PC-3 (cell line): ENCODE measurements around the gene TIMP4. TPM values are rescaled to one million over a fixed set of nuclear protein-coding genes. Genes with fewer than 3 reads are reported as not detected.
A peak's percentile ranks its signal among the peaks of the same experiment; 100 is the strongest.

Experiments
- ATAC-seq: fragments of 200-7000 bp; cut with Tn5 transposase; 2 replicates; pipeline ENCODE4 v1.9.1; 2020; ENCODE audit warnings: mild to moderate bottlenecking, moderate library complexity
- BruUV-seq: library from RNA; stranded (reverse); fragments of 400-500 nt; replicated peaks from 2 replicates; lab custom pipeline; 2021; lab: Mats Ljungman, UMichigan
- CTCF ChIA-PET: fragments of 300-600 bp; sonication (Branson Sonifier 250); formaldehyde crosslinking; loops from one replicate; lab custom pipeline; 2022; ENCODE audit warnings: antibody characterized with exemption; lab: Charles Lee
- POLR2A ChIA-PET: fragments of 300-600 bp; sonication (Branson Sonifier 250); formaldehyde crosslinking; loops from one replicate; lab custom pipeline; 2022; ENCODE audit warnings: antibody characterized with exemption; ENCODE audit not compliant: unreplicated experiment; lab: Charles Lee
- DNase-seq: peaks from one replicate; pipeline ENCODE4 v3.0.0-alpha.2; 2015
- H2AFZ ChIP-seq: fragments of 300-600 bp; sonication (generic); 2 replicates; pipeline ENCODE4 v1.6.0; 2016; ENCODE audit warnings: antibody characterized with exemption, low read length
- H3F3A ChIP-seq: fragments of 300-600 bp; sonication (generic); one replicate; pipeline ENCODE4 v1.6.0; 2017; ENCODE audit warnings: antibody characterized with exemption, low read length, control low read depth, mild to moderate bottlenecking; ENCODE audit not compliant: unreplicated experiment
- H3K27ac ChIP-seq: fragments of 300-600 bp; sonication (generic); 2 replicates; pipeline ENCODE4 v1.5.1; 2016; ENCODE audit warnings: mild to moderate bottlenecking, low read length
- H3K27me3 ChIP-seq: fragments of 300-600 bp; sonication (generic); 2 replicates; pipeline ENCODE4 v1.6.1; 2016; ENCODE audit warnings: low read length, mixed read lengths
- H3K36me3 ChIP-seq: fragments of 300-600 bp; sonication (generic); 2 replicates; pipeline ENCODE4 v1.6.1; 2016; ENCODE audit warnings: low read depth, mixed run types, low read length, mixed read lengths
- H3K4me1 ChIP-seq: fragments of 300-600 bp; sonication (generic); 2 replicates; pipeline ENCODE4 v1.5.1; 2016; ENCODE audit warnings: low read length; ENCODE audit not compliant: insufficient read depth
- H3K4me2 ChIP-seq: fragments of 300-600 bp; sonication (generic); 2 replicates; pipeline ENCODE4 v1.6.0; 2016; ENCODE audit warnings: low read length
- H3K4me3 ChIP-seq: fragments of 300-600 bp; sonication (generic); 2 replicates; pipeline ENCODE4 v1.5.1; 2016; ENCODE audit warnings: mild to moderate bottlenecking, low read length, mixed read lengths
- H3K79me2 ChIP-seq: fragments of 300-600 bp; sonication (generic); 2 replicates; pipeline ENCODE4 v1.6.1; 2017; ENCODE audit warnings: low read length, mixed read lengths
- H3K9ac ChIP-seq: fragments of 300-600 bp; sonication (generic); 2 replicates; pipeline ENCODE4 v1.6.0; 2016; ENCODE audit warnings: mild to moderate bottlenecking, low read length
- H3K9me2 ChIP-seq: fragments of 300-600 bp; sonication (generic); replicated peaks from 2 replicates; pipeline ENCODE4 v1.6.1; 2016; ENCODE audit warnings: mixed run types, low read length, mixed read lengths
- H3K9me3 ChIP-seq: fragments of 300-600 bp; sonication (generic); 2 replicates; pipeline ENCODE4 v1.6.1; 2016; ENCODE audit warnings: low read length, mixed read lengths
- H4K20me1 ChIP-seq: fragments of 300-600 bp; sonication (generic); 2 replicates; pipeline ENCODE4 v1.6.1; 2016; ENCODE audit warnings: low read length, mixed read lengths
- CTCF ChIP-seq: fragments of 300-600 bp; sonication (generic); conservative IDR thresholded peaks from 2 replicates; pipeline ENCODE4 v1.5.1; 2017; ENCODE audit warnings: antibody characterized with exemption, low read depth, mild to moderate bottlenecking, low read length
- EZH2 ChIP-seq: fragments of 300-600 bp; sonication (generic); IDR thresholded peaks from one replicate; pipeline ENCODE4 v1.6.1; 2017; ENCODE audit warnings: antibody characterized with exemption, mild to moderate bottlenecking, low read length; ENCODE audit not compliant: unreplicated experiment
- EZH2phosphoT487 ChIP-seq: fragments of 300-600 bp; sonication (generic); IDR thresholded peaks from 2 replicates; pipeline ENCODE4 v1.6.1; 2018; ENCODE audit warnings: mild to moderate bottlenecking, antibody characterized with exemption, low read length, borderline replicate concordance
- intact Hi-C: fragments of 100-400 bp; cut with micrococcal nuclease; formaldehyde crosslinking; loops from 2 replicates; pipeline ENCODE4 v1.9.0; 2023
- total RNA-seq: library from RNA; depleted of rRNA; stranded (reverse); fragments of >200 nt; gene quantifications from 2 replicates; pipeline ENCODE4 v1.2.3, GENCODE V29; 2014

Gene TIMP4
- total RNA-seq, 1 experiment from 2014 or later = 7.3 TPM

GRCh38 chr3:12180631-12181030 lies 21.9 kb upstream of the TIMP4 start:
- no peak for ATAC-seq
- no peak overlapping the region for H3K9ac ChIP-seq
- H3K9me3 ChIP-seq = no peaks in the 10 kb centered on the region
- peaks cover 38% of the 10 kb centered on the region for H3K4me1 ChIP-seq
- H3K36me3 ChIP-seq = no peaks in the 10 kb centered on the region
- no TSS peak for BruUV-seq
- no peaks in the 10 kb centered on the region for H4K20me1 ChIP-seq
- TF ChIP-seq EZH2 (no peak), CTCF (no peak), EZH2phosphoT487 (no peak)
- no peak for DNase-seq
- intact Hi-C loops = no loop called here
- H3K27me3 ChIP-seq = no peaks in the 10 kb centered on the region
- peak overlapping the region; percentile 38 for H3K27ac ChIP-seq
- H3F3A ChIP-seq = no peaks in the 10 kb centered on the region
- no peak overlapping the region for H2AFZ ChIP-seq
- no peak overlapping the region for H3K4me2 ChIP-seq
- H3K9me2 ChIP-seq = no peaks in the 10 kb centered on the region; the same call in 1 of the 2 replicates
- H3K4me3 ChIP-seq = no peak overlapping the region
- POLR2A ChIA-PET = no interaction called here
- H3K79me2 ChIP-seq = no peaks in the 10 kb centered on the region
- CTCF ChIA-PET = no interaction called here

- DNase-seq = peak; percentile 82
- Histone ChIP-seq H3K27me3 (no peaks in the 10 kb centered on the region), H2AFZ (no peak overlapping the region), H3K4me1 (peaks cover 42% of the 10 kb centered on the region), H3K4me3 (no peak overlapping the region), H3K36me3 (no peaks in the 10 kb centered on the region), H3K79me2 (no peaks in the 10 kb centered on the region), H4K20me1 (no peaks in the 10 kb centered on the region), H3K27ac (peak overlapping the region; percentile 38), H3K4me2 (no peak overlapping the region), H3K9me3 (no peaks in the 10 kb centered on the region), H3F3A (no peaks in the 10 kb centered on the region), H3K9ac (no peak overlapping the region), H3K9me2 (no peaks in the 10 kb centered on the region; the same call in 1 of the 2 replicates)
- no peak; the same call in 1 of the 2 replicates for ATAC-seq
- POLR2A ChIA-PET = no interaction called here
- BruUV-seq = no TSS peak
- CTCF ChIA-PET = no interaction called here
- TF ChIP-seq CTCF = no peak
- TF ChIP-seq EZH2 = no peak
- no peak for TF ChIP-seq EZH2phosphoT487
- intact Hi-C loops = no loop called here
Observed at GRCh38 chr3:12180218-12180617, 21.5 kb upstream of the TIMP4 start.

GRCh38 chr3:12179441-12179840 lies 20.7 kb upstream of the TIMP4 start:
- BruUV-seq = no TSS peak
- ChIA-PET CTCF (no interaction called here), POLR2A (no interaction called here)
- H3K9ac ChIP-seq = no peak overlapping the region
- H3K4me3 ChIP-seq = no peak overlapping the region
- ATAC-seq (no peak), DNase-seq (no peak)
- no peak overlapping the region for H2AFZ ChIP-seq
- no peaks in the 10 kb centered on the region for H3K9me3 ChIP-seq
- H3F3A ChIP-seq = no peaks in the 10 kb centered on the region
- no peaks in the 10 kb centered on the region for H3K27me3 ChIP-seq
- intact Hi-C loops = loop anchor here (5.0 kb wide), 1 partner anchor 298 kb away; no protein-coding TSS in a partner anchor
- H3K36me3 ChIP-seq = no peaks in the 10 kb centered on the region
- no peak overlapping the region for H3K27ac ChIP-seq
- H3K4me1 ChIP-seq = peaks cover 48% of the 10 kb centered on the region
- no peaks in the 10 kb centered on the region for H3K79me2 ChIP-seq
- TF ChIP-seq EZH2 (no peak), EZH2phosphoT487 (no peak), CTCF (no peak)
- no peaks in the 10 kb centered on the region for H4K20me1 ChIP-seq
- no peak overlapping the region for H3K4me2 ChIP-seq
- no peaks in the 10 kb centered on the region; the same call in 1 of the 2 replicates for H3K9me2 ChIP-seq
